ENCODE measurements around the gene TCERG1L. TPM values are rescaled to one million over a fixed set of nuclear protein-coding genes. Genes with fewer than 3 reads are reported as not detected.
A peak's percentile ranks its signal among the peaks of the same experiment; 100 is the strongest.
"Not testable (repeated sequence)": the region's sequence is repeated elsewhere in the genome, so short reads cannot be mapped to it uniquely, and the experiment has no call there.

The TCERG1L gene
- total and polyA plus RNA-seq, 5 donors from 2014 or later, result not detected

GRCh38 chr10:131237991-131238651 is 73.4 kb downstream of the TCERG1L start:
- H3K27ac ChIP-seq (ENCODE audit: insufficient read depth, low read length, poor library complexity, severe bottlenecking), result no peak overlapping the region
- H3K4me1 Mint-ChIP-seq, result no peaks in the 10 kb centered on the region
- H3K9me3 Mint-ChIP-seq, result peaks cover 0 to 1% (median 0%) of the 10 kb centered on the region in 7 donors
- no peaks in the 10 kb centered on the region for H3K27me3 Mint-ChIP-seq
- DNase-seq (no peak), ATAC-seq (ENCODE audit: low read depth in 2 of 2) (no peak)
- H3K36me3 ChIP-seq (ENCODE audit: control insufficient read depth, insufficient read depth, low read length), result no peaks in the 10 kb centered on the region
- no peaks in the 10 kb centered on the region for H3K4me1 ChIP-seq (ENCODE audit: control insufficient read depth, insufficient read depth, low read length, poor library complexity, severe bottlenecking)
- H3K27me3 ChIP-seq (ENCODE audit: control insufficient read depth, insufficient read depth, low read length), result no peaks in the 10 kb centered on the region
- H3K27ac Mint-ChIP-seq, result no peak overlapping the region
- no peaks in the 10 kb centered on the region for H3K36me3 Mint-ChIP-seq
- no peak overlapping the region for H3K4me3 Mint-ChIP-seq
- no peaks in the 10 kb centered on the region for H3K9me3 ChIP-seq (ENCODE audit: control insufficient read depth in 2 of 2, low read length in 2 of 2)
- no peak overlapping the region for H3K4me3 ChIP-seq (ENCODE audit: low read depth, low read length)

- H3K36me3 ChIP-seq (ENCODE audit: control insufficient read depth, insufficient read depth, low read length); H3K4me3 Mint-ChIP-seq; H3K27me3 ChIP-seq (ENCODE audit: control insufficient read depth, insufficient read depth, low read length): not testable (repeated sequence)
Observed at GRCh38 chr10:131234606-131235005, 76.9 kb downstream of the TCERG1L start.

GRCh38 chr10:131233611-131234258 is 77.8 kb downstream of the TCERG1L start:
- H3K27me3 Mint-ChIP-seq, result no peaks in the 10 kb centered on the region
- H3K36me3 Mint-ChIP-seq, result no peaks in the 10 kb centered on the region
- Histone ChIP-seq H3K36me3 (ENCODE audit: control insufficient read depth, insufficient read depth, low read length) (no peaks in the 10 kb centered on the region), H3K4me1 (ENCODE audit: control insufficient read depth, insufficient read depth, low read length, poor library complexity, severe bottlenecking) (no peaks in the 10 kb centered on the region), H3K4me3 (ENCODE audit: low read depth, low read length) (no peak overlapping the region), H3K27me3 (ENCODE audit: control insufficient read depth, insufficient read depth, low read length) (no peaks in the 10 kb centered on the region), H3K27ac (ENCODE audit: insufficient read depth, low read length, poor library complexity, severe bottlenecking) (no peak overlapping the region), H3K9me3 (ENCODE audit: control insufficient read depth in 2 of 2, low read length in 2 of 2) (no peaks in the 10 kb centered on the region)
- no peak overlapping the region for H3K27ac Mint-ChIP-seq
- H3K4me3 Mint-ChIP-seq, result peak overlapping the region in 1 of 4 donors; percentile 23
- no peak for DNase-seq
- peaks cover 0 to 2% (median 0%) of the 10 kb centered on the region in 7 donors for H3K9me3 Mint-ChIP-seq
- H3K4me1 Mint-ChIP-seq, result no peaks in the 10 kb centered on the region
- no peak for ATAC-seq (ENCODE audit: low read depth in 2 of 2)

More at GRCh38 chr10:131234606-131235005, 76.9 kb downstream of the TCERG1L start:
- H3K4me1 ChIP-seq (ENCODE audit: control insufficient read depth, insufficient read depth, low read length, poor library complexity, severe bottlenecking); DNase-seq; H3K27ac ChIP-seq (ENCODE audit: insufficient read depth, low read length, poor library complexity, severe bottlenecking); H3K27ac Mint-ChIP-seq; H3K9me3 Mint-ChIP-seq; H3K36me3 Mint-ChIP-seq; H3K4me1 Mint-ChIP-seq; H3K27me3 Mint-ChIP-seq; H3K9me3 ChIP-seq (ENCODE audit: control insufficient read depth in 2 of 2, low read length in 2 of 2); H3K4me3 ChIP-seq (ENCODE audit: low read depth, low read length); ATAC-seq (ENCODE audit: low read depth in 2 of 2): not testable (repeated sequence)

DNA sequence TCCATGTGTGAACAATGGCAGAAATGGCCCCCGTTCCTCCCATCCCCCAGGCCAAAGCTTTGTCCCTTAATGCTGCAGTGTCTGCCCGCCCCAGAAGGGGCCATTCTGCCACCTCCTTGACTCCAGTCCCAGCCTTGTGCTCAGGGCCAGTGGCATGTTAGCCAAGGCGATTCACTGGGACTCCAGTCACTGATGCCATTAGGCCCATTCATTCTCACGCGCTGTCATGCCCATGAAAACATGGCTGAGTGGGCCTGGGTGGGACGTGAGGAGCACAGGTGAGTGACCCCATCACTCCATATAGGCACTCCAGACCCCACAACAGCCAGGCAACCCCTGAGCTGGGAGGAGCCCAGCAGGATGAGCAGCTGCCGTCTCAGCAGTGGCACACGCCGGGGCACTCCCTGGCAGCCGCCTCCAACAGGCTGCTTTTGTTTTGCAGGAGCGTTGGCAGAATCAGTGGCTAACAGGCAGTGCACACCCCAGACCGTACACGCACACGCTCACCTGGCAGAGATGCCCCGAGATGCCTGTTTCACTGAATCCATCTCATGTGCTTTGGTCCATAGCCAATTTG is 79.5 kb downstream of the TCERG1L start:
- no peaks in the 10 kb centered on the region for H3K9me3 ChIP-seq (ENCODE audit: control insufficient read depth in 2 of 2, low read length in 2 of 2)
- no peak for DNase-seq
- H3K27me3 ChIP-seq (ENCODE audit: control insufficient read depth, insufficient read depth, low read length), result no peaks in the 10 kb centered on the region
- H3K9me3 Mint-ChIP-seq, result peaks cover 0 to 2% (median 0%) of the 10 kb centered on the region in 7 donors
- no peak overlapping the region for H3K4me3 Mint-ChIP-seq
- H3K27ac ChIP-seq (ENCODE audit: insufficient read depth, low read length, poor library complexity, severe bottlenecking), result no peak overlapping the region
- ATAC-seq (ENCODE audit: low read depth in 2 of 2), result no peak
- H3K27ac Mint-ChIP-seq, result no peak overlapping the region
- no peaks in the 10 kb centered on the region for H3K27me3 Mint-ChIP-seq
- no peak overlapping the region for H3K4me3 ChIP-seq (ENCODE audit: low read depth, low read length)
- no peaks in the 10 kb centered on the region for H3K36me3 ChIP-seq (ENCODE audit: control insufficient read depth, insufficient read depth, low read length)
- no peaks in the 10 kb centered on the region for H3K4me1 Mint-ChIP-seq
- no peaks in the 10 kb centered on the region for H3K4me1 ChIP-seq (ENCODE audit: control insufficient read depth, insufficient read depth, low read length, poor library complexity, severe bottlenecking)
- H3K36me3 Mint-ChIP-seq, result no peaks in the 10 kb centered on the region

GRCh38 chr10:131231323-131231964 is 80.1 kb downstream of the TCERG1L start:
- Mint-ChIP-seq H3K9me3 (peaks cover 0 to 2% (median 0%) of the 10 kb centered on the region in 7 donors), H3K4me1 (no peaks in the 10 kb centered on the region), H3K4me3 (no peak overlapping the region), H3K36me3 (no peaks in the 10 kb centered on the region), H3K27ac (no peak overlapping the region), H3K27me3 (no peaks in the 10 kb centered on the region)
- H3K9me3 ChIP-seq (ENCODE audit: control insufficient read depth in 2 of 2, low read length in 2 of 2), result no peaks in the 10 kb centered on the region
- no peaks in the 10 kb centered on the region for H3K27me3 ChIP-seq (ENCODE audit: control insufficient read depth, insufficient read depth, low read length)
- ATAC-seq (ENCODE audit: low read depth in 2 of 2) (no peak), DNase-seq (no peak)
- H3K4me1 ChIP-seq (ENCODE audit: control insufficient read depth, insufficient read depth, low read length, poor library complexity, severe bottlenecking), result no peaks in the 10 kb centered on the region
- H3K36me3 ChIP-seq (ENCODE audit: control insufficient read depth, insufficient read depth, low read length), result no peaks in the 10 kb centered on the region
- H3K4me3 ChIP-seq (ENCODE audit: low read depth, low read length), result no peak overlapping the region
- no peak overlapping the region for H3K27ac ChIP-seq (ENCODE audit: insufficient read depth, low read length, poor library complexity, severe bottlenecking)

DNA sequence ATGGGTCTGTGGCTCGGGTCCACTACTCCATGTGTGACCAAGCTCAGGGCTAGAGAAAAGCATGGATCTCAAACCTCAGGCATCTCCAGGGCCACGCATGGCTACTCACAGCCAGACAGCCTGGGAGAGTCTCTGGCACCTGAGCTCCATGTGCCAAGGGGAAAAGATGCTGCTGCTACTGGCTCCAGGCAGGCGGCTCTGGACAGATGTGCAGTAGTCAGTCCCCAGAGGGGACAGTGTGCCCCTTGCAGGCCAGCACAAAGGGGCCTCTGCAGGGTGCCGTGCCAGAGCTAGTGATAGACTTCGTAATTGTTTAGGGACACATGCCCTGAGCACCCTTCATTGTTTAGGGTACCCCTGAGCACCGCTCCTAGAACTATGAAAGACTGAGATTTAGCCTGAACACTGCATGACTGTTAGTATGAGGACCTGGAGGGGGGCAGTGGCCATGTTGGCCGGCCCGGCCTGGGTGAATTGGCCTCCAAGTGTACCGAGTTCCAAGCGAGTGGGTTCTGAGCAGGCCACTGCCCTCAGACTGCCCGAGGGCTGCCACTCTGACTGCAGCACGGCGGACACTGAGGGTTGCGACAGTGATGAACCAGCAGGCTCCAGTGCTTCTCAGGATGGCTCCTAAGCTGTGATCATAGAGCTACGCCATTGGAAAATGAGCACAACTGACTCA is 80.7 kb downstream of the TCERG1L start:
- DNase-seq, result no peak
- Mint-ChIP-seq H3K36me3 (no peaks in the 10 kb centered on the region), H3K9me3 (peaks cover 0 to 2% (median 0%) of the 10 kb centered on the region in 7 donors), H3K27me3 (no peaks in the 10 kb centered on the region), H3K4me1 (no peaks in the 10 kb centered on the region), H3K27ac (no peak overlapping the region), H3K4me3 (no peak overlapping the region)
- Histone ChIP-seq H3K36me3 (ENCODE audit: control insufficient read depth, insufficient read depth, low read length) (no peaks in the 10 kb centered on the region), H3K4me1 (ENCODE audit: control insufficient read depth, insufficient read depth, low read length, poor library complexity, severe bottlenecking) (no peaks in the 10 kb centered on the region), H3K27ac (ENCODE audit: insufficient read depth, low read length, poor library complexity, severe bottlenecking) (no peak overlapping the region), H3K27me3 (ENCODE audit: control insufficient read depth, insufficient read depth, low read length) (no peaks in the 10 kb centered on the region), H3K9me3 (ENCODE audit: control insufficient read depth in 2 of 2, low read length in 2 of 2) (no peaks in the 10 kb centered on the region), H3K4me3 (ENCODE audit: low read depth, low read length) (no peak overlapping the region)
- no peak for ATAC-seq (ENCODE audit: low read depth in 2 of 2)

DNA sequence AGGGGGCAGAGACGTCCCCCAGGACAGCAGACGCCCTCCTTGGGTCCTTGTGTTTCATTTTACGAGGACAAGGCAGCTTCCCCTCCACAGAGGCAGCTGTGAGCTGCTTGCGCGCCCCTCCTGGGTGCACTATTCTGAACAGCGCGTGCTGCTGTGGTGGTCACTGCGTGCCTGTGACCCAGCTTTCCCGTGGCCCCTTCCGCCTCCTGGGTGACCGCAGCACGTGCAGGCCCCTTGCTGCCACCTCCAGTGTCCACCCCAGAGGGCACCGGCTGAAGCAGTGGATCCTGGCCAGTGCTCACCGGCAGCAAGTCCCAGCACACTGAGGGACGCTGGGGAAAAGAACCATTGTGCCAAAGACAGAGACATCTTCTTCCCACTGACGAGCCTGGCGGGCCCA is 81.4 kb downstream of the TCERG1L start:
- H3K27me3 ChIP-seq (ENCODE audit: control insufficient read depth, insufficient read depth, low read length), result no peaks in the 10 kb centered on the region
- ATAC-seq (ENCODE audit: low read depth in 2 of 2), result no peak
- peaks cover 0 to 2% (median 0%) of the 10 kb centered on the region in 7 donors for H3K9me3 Mint-ChIP-seq

More for the DNA sequence above, 81.4 kb downstream of the TCERG1L start:
- no peaks in the 10 kb centered on the region for H3K27me3 Mint-ChIP-seq
- H3K27ac Mint-ChIP-seq, result no peak overlapping the region
- H3K4me3 ChIP-seq (ENCODE audit: low read depth, low read length), result no peak overlapping the region
- H3K27ac ChIP-seq (ENCODE audit: insufficient read depth, low read length, poor library complexity, severe bottlenecking), result no peak overlapping the region
- H3K4me1 ChIP-seq (ENCODE audit: control insufficient read depth, insufficient read depth, low read length, poor library complexity, severe bottlenecking), result no peaks in the 10 kb centered on the region
- H3K4me3 Mint-ChIP-seq, result no peak overlapping the region
- DNase-seq, result no peak
- H3K4me1 Mint-ChIP-seq, result no peaks in the 10 kb centered on the region
- H3K36me3 ChIP-seq (ENCODE audit: control insufficient read depth, insufficient read depth, low read length), result no peaks in the 10 kb centered on the region
- no peaks in the 10 kb centered on the region for H3K9me3 ChIP-seq (ENCODE audit: control insufficient read depth in 2 of 2, low read length in 2 of 2)
- no peaks in the 10 kb centered on the region for H3K36me3 Mint-ChIP-seq
